Omental fat pad (tissue), 4 donors: ENCODE data around the gene KRTAP4-3. TPM values are rescaled to one million over a fixed set of nuclear protein-coding genes. Genes with fewer than 3 reads are reported as not detected.
"Not testable (repeated sequence)": the region's sequence is repeated elsewhere in the genome, so short reads cannot be mapped to it uniquely, and the experiment has no call there.

Experiments
- ATAC-seq: fragments of 150-250 bp; one replicate; pipeline ENCODE4 v1.9.1; 2016; ENCODE audit warnings: mild to moderate bottlenecking, moderate library complexity; ENCODE audit not compliant: low FRiP score
- DNase-seq: peaks from one replicate; pipeline ENCODE4 v3.0.0-alpha.2; 2019; ENCODE audit warnings: low spot score
- CTCF ChIP-seq, 3 donors: fragments of 450-650 bp; IDR thresholded peaks; one replicate each; pipeline ENCODE4 v1.5.1; 2016 to 2017; ENCODE audit warnings: antibody characterized with exemption in 3 of 3, mild to moderate bottlenecking in 3 of 3, moderate library complexity in 2 of 3
- total RNA-seq, 4 donors: library from RNA; depleted of rRNA; stranded (reverse); fragments of >200 nt; gene quantifications; one replicate each; pipeline ENCODE4 v1.1.0, GENCODE V29; 2016

KRTAP4-3 gene
- total RNA-seq, 4 donors from 2014 or later = not detected

- DNase-seq (no peak), ATAC-seq (no peak)
- no peak for TF ChIP-seq CTCF (IDR thresholded peaks at IDR 0.05)
Measured at GRCh38 chr17:41190328-41190727, 22.3 kb upstream of the KRTAP4-3 start.

- not testable (repeated sequence) for ATAC-seq, DNase-seq
Measured at GRCh38 chr17:41189837-41190318, 21.9 kb upstream of the KRTAP4-3 start, which contains the start of gene KRTAP9-1. TSS of gene KRTAP9-1 (plus strand) at chr17:41189887. CDS start at chr17:41189887, 0 bp downstream.

- DNase-seq (no peak), ATAC-seq (no peak)
- no peak for TF ChIP-seq CTCF (IDR thresholded peaks at IDR 0.05)
Measured at GRCh38 chr17:41186872-41187271, 18.9 kb upstream of the KRTAP4-3 start.

GRCh38 chr17:41185001-41185400, 17.0 kb upstream of the KRTAP4-3 start:
- DNase-seq (no peak), ATAC-seq (no peak)
- no peak for TF ChIP-seq CTCF (IDR thresholded peaks at IDR 0.05)

- no peak for TF ChIP-seq CTCF (IDR thresholded peaks at IDR 0.05)
- ATAC-seq (no peak), DNase-seq (no peak)
Measured at GRCh38 chr17:41184480-41184961, 16.5 kb upstream of the KRTAP4-3 start, which contains the start of gene KRTAP4-1. TSS of gene KRTAP4-1 (minus strand) at chr17:41184911. CDS start at chr17:41184854, 57 bp downstream.

GRCh38 chr17:41178843-41179616, 11.0 kb upstream of the KRTAP4-3 start:
- ATAC-seq = no peak
- no peak for DNase-seq

GRCh38 chr17:41178341-41178740, 10.3 kb upstream of the KRTAP4-3 start:
- DNase-seq = no peak
- ATAC-seq = no peak
- no peak for TF ChIP-seq CTCF (IDR thresholded peaks at IDR 0.05)

More at GRCh38 chr17:41178843-41179616, 11.0 kb upstream of the KRTAP4-3 start:
- no peak for TF ChIP-seq CTCF (IDR thresholded peaks at IDR 0.05)
